ENCODE results near the gene NFATC2IP. TPM values are rescaled to one million over a fixed set of nuclear protein-coding genes. Genes with fewer than 3 reads are reported as not detected.

Gene NFATC2IP
- total and polyA plus RNA-seq, 4 donors, result 6.9 to 38.5 (median 29.6) TPM

DNA sequence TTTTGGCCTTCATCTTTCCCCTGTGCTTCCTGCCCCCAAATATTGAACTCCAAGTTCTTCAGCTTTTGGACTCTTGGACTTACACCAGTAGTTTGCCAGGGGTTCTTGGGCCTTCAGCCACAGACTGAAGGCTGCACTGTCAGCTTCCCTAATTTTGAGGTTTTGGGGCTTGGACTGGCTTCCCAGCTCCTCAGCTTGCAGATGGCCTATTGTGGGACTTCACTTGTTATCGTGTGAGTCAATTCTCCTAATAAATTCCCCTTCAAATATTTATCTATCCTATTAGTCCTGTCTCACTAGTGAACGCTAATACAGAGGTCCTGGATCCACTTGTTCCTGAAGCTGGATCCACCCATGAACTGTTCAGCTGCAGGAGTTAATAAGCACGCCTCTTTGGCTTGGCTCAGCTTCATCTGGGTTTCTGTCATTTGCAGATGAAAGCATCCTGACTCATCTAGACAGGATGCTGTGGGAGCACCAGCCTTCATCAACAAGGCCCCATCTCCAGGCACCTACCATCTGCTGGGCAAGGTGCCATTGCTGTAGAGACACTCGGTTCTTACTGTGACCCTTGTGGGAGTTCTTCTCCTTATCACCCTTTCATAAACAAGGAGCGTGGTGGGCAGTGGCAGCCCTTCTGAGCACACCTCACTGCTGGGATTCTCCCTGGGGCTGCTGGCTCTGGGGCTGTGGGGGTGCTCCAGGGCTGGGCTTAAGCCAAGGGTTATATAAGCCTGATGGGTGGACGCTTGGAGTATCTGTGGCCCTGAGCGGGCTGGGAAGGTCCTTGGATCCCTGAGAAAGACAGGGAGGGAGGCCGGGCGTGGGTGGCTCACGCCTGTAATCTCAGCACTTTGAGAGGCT lies 57.2 kb downstream of the NFATC2IP start:
- H3K36me3 ChIP-seq (ENCODE audit: control insufficient read depth in 1 of 2, insufficient read depth in 2 of 2, low read length in 1 of 2), result no peaks in the 10 kb centered on the region
- intact Hi-C loops (cut with DNase I), result no loop called here
- 66 to 77% methylated on average over 10 of the region's 10 CpGs for WGBS, 2 donors
- no peak for DNase-seq
- no peaks in the 10 kb centered on the region for H3K4me1 ChIP-seq (ENCODE audit: control insufficient read depth in 1 of 2, insufficient read depth in 2 of 2, low read length in 2 of 2)
- H3K27ac ChIP-seq (ENCODE audit: low read depth in 1 of 2, low read length in 2 of 2), result no peak overlapping the region
- no peak for ATAC-seq (ENCODE audit: low FRiP score)
- no peaks in the 10 kb centered on the region for H3K9me3 ChIP-seq (ENCODE audit: control insufficient read depth, low read length)
- no peaks in the 10 kb centered on the region for H3K27me3 ChIP-seq (ENCODE audit: control insufficient read depth in 1 of 2, insufficient read depth in 2 of 2, low read length in 1 of 2)
- no peak overlapping the region for H3K4me3 ChIP-seq (ENCODE audit: low read length in 2 of 2)

DNA sequence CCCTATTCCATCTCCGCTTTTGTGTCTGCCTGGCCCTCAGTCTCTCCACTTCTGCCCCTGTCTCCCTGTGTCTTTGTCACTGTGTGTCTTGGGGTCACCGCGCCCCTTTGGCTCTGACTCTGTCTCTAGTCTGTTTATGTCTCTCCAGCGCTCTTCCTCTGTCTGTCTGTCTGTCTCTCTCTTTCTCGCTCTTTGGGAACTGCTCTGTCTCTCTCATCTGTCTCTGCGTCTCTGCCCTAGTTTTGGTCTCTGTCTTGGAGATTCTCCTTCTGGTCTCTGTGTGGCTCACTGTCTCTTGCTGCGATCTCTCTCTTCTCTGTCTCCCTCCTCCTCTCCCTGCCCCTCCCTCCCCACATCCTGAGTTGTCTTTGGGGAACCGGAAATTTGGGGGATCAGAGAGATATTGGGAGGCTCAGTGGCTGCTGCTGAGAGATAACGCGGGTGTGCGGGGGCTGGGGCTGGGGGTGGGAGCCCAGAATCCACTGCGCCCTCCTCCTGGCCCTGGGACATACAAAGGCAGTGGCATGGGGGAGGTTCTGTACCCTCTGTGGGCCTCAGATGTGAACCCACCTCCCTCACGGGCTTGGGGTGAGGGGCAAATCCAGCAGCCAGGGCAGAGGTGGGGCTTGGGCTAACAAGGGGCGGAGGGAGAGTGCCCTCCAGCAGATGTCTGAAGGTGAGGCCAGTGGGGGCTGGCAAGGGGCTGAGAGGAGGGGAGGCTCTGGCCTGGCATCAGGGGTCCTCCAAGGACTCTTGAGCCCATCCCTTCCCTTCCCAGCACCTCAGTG lies 58.5 kb downstream of the NFATC2IP start:
- Histone ChIP-seq H3K27me3 (ENCODE audit: control insufficient read depth in 1 of 2, insufficient read depth in 2 of 2, low read length in 1 of 2) (no peaks in the 10 kb centered on the region), H3K9me3 (ENCODE audit: control insufficient read depth, low read length) (no peaks in the 10 kb centered on the region), H3K27ac (ENCODE audit: low read depth in 1 of 2, low read length in 2 of 2) (no peak overlapping the region), H3K36me3 (ENCODE audit: control insufficient read depth in 1 of 2, insufficient read depth in 2 of 2, low read length in 1 of 2) (no peaks in the 10 kb centered on the region), H3K4me3 (ENCODE audit: low read length in 2 of 2) (no peak overlapping the region), H3K4me1 (ENCODE audit: control insufficient read depth in 1 of 2, insufficient read depth in 2 of 2, low read length in 2 of 2) (no peaks in the 10 kb centered on the region)
- ATAC-seq (ENCODE audit: low FRiP score) (no peak), DNase-seq (no peak)
- intact Hi-C loops (cut with DNase I), result no loop called here
- WGBS, 2 donors, result 68 to 74% methylated on average over 14 of the region's 14 CpGs

DNA sequence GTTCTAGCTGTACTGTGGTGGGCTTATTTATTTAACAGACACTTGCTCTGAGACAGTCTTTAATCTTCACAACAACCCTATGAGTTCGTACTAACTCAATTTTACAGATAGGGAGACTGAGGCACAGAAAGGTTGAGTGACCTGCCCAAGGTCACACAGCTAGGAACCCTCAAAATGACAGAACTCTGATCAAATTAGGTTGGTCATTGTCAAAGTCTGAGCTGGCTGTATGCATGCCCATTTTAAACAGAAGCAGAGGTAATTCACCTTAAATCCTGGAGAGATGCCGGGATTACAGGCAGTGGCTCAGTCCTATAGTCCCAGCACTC lies 59.1 kb downstream of the NFATC2IP start:
- no peaks in the 10 kb centered on the region for H3K27me3 ChIP-seq (ENCODE audit: control insufficient read depth in 1 of 2, insufficient read depth in 2 of 2, low read length in 1 of 2)
- no peaks in the 10 kb centered on the region for H3K36me3 ChIP-seq (ENCODE audit: control insufficient read depth in 1 of 2, insufficient read depth in 2 of 2, low read length in 1 of 2)
- 77 to 85% methylated on average over 2 of the region's 2 CpGs for WGBS, 2 donors
- no peak overlapping the region for H3K27ac ChIP-seq (ENCODE audit: low read depth in 1 of 2, low read length in 2 of 2)
- H3K4me1 ChIP-seq (ENCODE audit: control insufficient read depth in 1 of 2, insufficient read depth in 2 of 2, low read length in 2 of 2), result no peaks in the 10 kb centered on the region
- H3K9me3 ChIP-seq (ENCODE audit: control insufficient read depth, low read length), result no peaks in the 10 kb centered on the region
- ATAC-seq (ENCODE audit: low FRiP score), result no peak
- intact Hi-C loops (cut with DNase I), result no loop called here
- H3K4me3 ChIP-seq (ENCODE audit: low read length in 2 of 2), result no peak overlapping the region
- no peak for DNase-seq

DNA sequence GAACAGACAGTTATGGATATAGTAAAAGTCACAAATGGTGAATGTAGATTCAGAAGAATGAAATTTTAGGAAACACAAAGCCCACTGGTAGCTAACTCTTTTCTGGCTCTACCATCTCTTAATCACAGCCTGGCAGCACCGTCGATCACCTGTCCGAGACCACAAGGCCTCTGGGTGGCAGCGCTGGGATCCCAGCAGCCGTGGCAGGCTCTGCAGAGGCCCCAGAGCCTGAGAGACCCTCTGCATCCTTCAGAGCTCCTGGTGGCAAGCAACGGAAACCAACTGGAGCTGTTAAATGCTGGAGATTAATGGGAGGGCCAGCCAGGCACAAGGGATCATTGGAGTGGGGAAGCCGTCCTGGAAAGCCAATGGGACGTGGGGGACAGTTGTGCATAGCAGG lies 60.4 kb downstream of the NFATC2IP start:
- H3K9me3 ChIP-seq (ENCODE audit: control insufficient read depth, low read length), result no peaks in the 10 kb centered on the region
- H3K27ac ChIP-seq (ENCODE audit: low read depth in 1 of 2, low read length in 2 of 2), result no peak overlapping the region
- intact Hi-C loops (cut with DNase I), result no loop called here
- 50 to 56% methylated on average over 8 of the region's 8 CpGs for WGBS, 2 donors
- no peaks in the 10 kb centered on the region for H3K4me1 ChIP-seq (ENCODE audit: control insufficient read depth in 1 of 2, insufficient read depth in 2 of 2, low read length in 2 of 2)
- no peak overlapping the region for H3K4me3 ChIP-seq (ENCODE audit: low read length in 2 of 2)
- H3K36me3 ChIP-seq (ENCODE audit: control insufficient read depth in 1 of 2, insufficient read depth in 2 of 2, low read length in 1 of 2), result no peaks in the 10 kb centered on the region
- no peaks in the 10 kb centered on the region for H3K27me3 ChIP-seq (ENCODE audit: control insufficient read depth in 1 of 2, insufficient read depth in 2 of 2, low read length in 1 of 2)
- DNase-seq, result no peak
- no peak for ATAC-seq (ENCODE audit: low FRiP score)

DNA sequence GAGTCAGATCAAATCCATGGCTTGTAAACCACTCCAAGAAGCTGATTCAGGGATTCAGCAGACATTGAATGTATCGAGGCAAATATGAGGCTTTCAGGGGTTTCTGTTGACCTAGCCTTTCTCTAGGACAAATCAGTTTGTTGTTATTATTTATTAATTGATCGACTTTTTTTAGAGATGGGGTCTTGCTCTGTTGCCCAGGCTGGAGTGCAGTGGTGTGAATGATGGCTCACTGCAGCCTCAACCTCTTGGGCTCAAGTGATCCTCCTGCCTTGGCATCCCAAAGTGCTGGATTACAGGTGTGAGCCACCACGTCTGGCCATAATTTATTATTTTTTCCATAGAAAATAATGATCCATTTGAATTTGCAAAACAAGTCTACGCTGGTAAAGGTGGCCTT lies 61.1 kb downstream of the NFATC2IP start:
- Histone ChIP-seq H3K27ac (ENCODE audit: low read depth in 1 of 2, low read length in 2 of 2) (no peak overlapping the region), H3K36me3 (ENCODE audit: control insufficient read depth in 1 of 2, insufficient read depth in 2 of 2, low read length in 1 of 2) (no peaks in the 10 kb centered on the region), H3K9me3 (ENCODE audit: control insufficient read depth, low read length) (no peaks in the 10 kb centered on the region), H3K4me3 (ENCODE audit: low read length in 2 of 2) (no peak overlapping the region), H3K4me1 (ENCODE audit: control insufficient read depth in 1 of 2, insufficient read depth in 2 of 2, low read length in 2 of 2) (no peaks in the 10 kb centered on the region), H3K27me3 (ENCODE audit: control insufficient read depth in 1 of 2, insufficient read depth in 2 of 2, low read length in 1 of 2) (no peaks in the 10 kb centered on the region)
- intact Hi-C loops (cut with DNase I), result no loop called here
- 75 to 84% methylated on average over 4 of the region's 4 CpGs for WGBS, 2 donors
- no peak for ATAC-seq (ENCODE audit: low FRiP score)
- DNase-seq, result no peak

DNA sequence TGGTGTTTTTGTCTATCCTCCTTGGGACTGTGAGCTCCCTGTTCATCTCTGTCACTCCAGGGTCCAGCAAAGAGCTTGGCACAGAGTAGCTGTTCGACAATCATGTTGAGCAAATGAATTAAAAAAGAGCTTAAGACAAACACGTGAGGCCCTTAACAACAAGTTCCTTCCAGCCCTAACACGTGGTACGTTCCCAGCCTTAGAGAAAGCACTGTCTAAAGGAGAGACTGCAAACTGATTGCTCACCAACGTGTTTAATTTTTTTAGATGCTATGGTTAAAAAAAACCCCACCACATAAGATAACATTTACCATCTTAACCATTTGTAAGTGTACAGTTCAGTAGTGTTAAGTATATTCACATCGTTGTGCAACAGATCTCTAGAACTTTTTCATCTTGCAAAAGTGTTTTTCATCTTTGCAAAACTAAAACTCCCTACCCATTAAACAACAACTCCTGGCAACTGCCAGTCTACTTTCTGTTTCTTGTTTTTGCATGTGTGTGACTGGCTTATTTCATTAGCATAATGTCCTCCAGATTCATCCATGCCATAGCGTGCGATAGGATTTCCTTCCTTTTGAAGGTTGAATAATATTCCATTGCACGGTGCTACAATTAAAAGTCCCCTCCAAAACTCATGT lies 62.3 kb downstream of the NFATC2IP start:
- Histone ChIP-seq H3K4me1 (ENCODE audit: control insufficient read depth in 1 of 2, insufficient read depth in 2 of 2, low read length in 2 of 2) (no peaks in the 10 kb centered on the region), H3K4me3 (ENCODE audit: low read length in 2 of 2) (no peak overlapping the region), H3K9me3 (ENCODE audit: control insufficient read depth, low read length) (peaks cover 1% of the 10 kb centered on the region), H3K27ac (ENCODE audit: low read depth in 1 of 2, low read length in 2 of 2) (no peak overlapping the region), H3K27me3 (ENCODE audit: control insufficient read depth in 1 of 2, insufficient read depth in 2 of 2, low read length in 1 of 2) (no peaks in the 10 kb centered on the region), H3K36me3 (ENCODE audit: control insufficient read depth in 1 of 2, insufficient read depth in 2 of 2, low read length in 1 of 2) (no peaks in the 10 kb centered on the region)
- WGBS, 2 donors, result 63 to 65% methylated on average over 9 of the region's 9 CpGs
- intact Hi-C loops (cut with DNase I), result no loop called here
- DNase-seq (no peak), ATAC-seq (ENCODE audit: low FRiP score) (no peak)

DNA sequence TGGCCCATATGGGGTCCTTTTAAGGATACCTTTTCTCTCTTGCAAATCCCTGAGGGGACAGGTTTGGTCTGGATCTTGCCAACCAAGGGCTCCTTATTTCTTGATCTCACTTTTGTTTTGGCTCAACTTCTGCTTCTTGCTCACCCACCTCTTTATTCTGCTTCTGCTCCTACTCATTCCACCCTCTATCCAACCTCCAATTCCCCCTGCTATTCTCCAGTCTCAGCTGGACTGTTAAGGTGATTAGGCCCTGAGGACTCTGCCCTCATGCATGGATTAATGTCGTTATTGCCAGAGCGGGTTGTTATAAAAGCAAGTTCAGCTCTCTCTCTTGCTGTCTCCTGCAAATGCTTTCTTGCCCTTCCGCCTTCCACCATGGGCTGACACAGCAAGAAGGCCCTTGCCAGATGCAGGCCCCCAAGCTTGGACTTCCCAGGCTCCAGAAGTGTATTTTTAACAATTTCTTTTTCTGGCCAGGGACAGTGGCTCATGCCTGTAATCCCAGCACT lies 63.9 kb downstream of the NFATC2IP start:
- Histone ChIP-seq H3K9me3 (ENCODE audit: control insufficient read depth, low read length) (peaks cover 1% of the 10 kb centered on the region), H3K27me3 (ENCODE audit: control insufficient read depth in 1 of 2, insufficient read depth in 2 of 2, low read length in 1 of 2) (no peaks in the 10 kb centered on the region), H3K27ac (ENCODE audit: low read depth in 1 of 2, low read length in 2 of 2) (no peak overlapping the region), H3K36me3 (ENCODE audit: control insufficient read depth in 1 of 2, insufficient read depth in 2 of 2, low read length in 1 of 2) (no peaks in the 10 kb centered on the region), H3K4me3 (ENCODE audit: low read length in 2 of 2) (no peak overlapping the region), H3K4me1 (ENCODE audit: control insufficient read depth in 1 of 2, insufficient read depth in 2 of 2, low read length in 2 of 2) (no peaks in the 10 kb centered on the region)
- DNase-seq (no peak), ATAC-seq (ENCODE audit: low FRiP score) (no peak)
- intact Hi-C loops (cut with DNase I), result no loop called here
- 81 to 86% methylated on average over 3 of the region's 3 CpGs for WGBS, 2 donors
